Measurements from ENCODE around the gene AVPR1B. TPM values are rescaled to one million over a fixed set of nuclear protein-coding genes. Genes with fewer than 3 reads are reported as not detected.

The AVPR1B gene
- total and polyA plus RNA-seq, 11 donors = not detected

DNA sequence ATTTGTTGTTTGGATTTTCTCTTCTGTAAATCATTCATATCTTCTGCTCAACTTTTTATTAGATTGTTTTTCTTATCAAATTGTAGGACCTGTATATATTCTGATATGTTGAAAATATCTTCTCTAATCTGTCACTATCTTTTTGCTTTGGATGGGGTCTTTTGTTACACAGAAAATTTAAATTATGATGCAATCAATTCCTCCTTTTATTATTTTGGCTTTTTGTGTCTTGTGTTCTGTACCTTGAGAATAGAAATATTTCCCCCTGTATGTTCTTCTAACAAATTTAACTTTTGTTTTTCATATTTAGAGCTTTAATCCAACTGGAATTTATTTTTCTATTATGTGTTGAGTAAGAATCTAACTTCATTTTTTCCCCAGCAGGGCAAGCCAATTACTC lies 3.2 kb upstream of the AVPR1B start:
- H3K4me1 ChIP-seq = peaks cover 0 to 15% (median 9%) of the 10 kb centered on the region in 12 donors
- peaks cover 0 to 19% (median 0%) of the 10 kb centered on the region in 9 donors for H3K27me3 ChIP-seq
- DNase-seq = no peak
- no peak overlapping the region for H3K4me3 ChIP-seq
- H3K27ac ChIP-seq = no peak overlapping the region
- no peaks in the 10 kb centered on the region for H3K36me3 ChIP-seq
- intact Hi-C loops (cut with DNase I) = no loop called here
- peaks cover 0 to 25% (median 9%) of the 10 kb centered on the region in 12 donors for H3K9me3 ChIP-seq
- no peak for ATAC-seq
- TF ChIP-seq, protein P1, sequence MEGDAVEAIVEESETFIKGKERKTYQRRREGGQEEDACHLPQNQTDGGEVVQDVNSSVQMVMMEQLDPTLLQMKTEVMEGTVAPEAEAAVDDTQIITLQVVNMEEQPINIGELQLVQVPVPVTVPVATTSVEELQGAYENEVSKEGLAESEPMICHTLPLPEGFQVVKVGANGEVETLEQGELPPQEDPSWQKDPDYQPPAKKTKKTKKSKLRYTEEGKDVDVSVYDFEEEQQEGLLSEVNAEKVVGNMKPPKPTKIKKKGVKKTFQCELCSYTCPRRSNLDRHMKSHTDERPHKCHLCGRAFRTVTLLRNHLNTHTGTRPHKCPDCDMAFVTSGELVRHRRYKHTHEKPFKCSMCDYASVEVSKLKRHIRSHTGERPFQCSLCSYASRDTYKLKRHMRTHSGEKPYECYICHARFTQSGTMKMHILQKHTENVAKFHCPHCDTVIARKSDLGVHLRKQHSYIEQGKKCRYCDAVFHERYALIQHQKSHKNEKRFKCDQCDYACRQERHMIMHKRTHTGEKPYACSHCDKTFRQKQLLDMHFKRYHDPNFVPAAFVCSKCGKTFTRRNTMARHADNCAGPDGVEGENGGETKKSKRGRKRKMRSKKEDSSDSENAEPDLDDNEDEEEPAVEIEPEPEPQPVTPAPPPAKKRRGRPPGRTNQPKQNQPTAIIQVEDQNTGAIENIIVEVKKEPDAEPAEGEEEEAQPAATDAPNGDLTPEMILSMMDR (IDR thresholded peaks at IDR 0.05) = no peak
- no peak for TF ChIP-seq POLR2A (IDR thresholded peaks at IDR 0.05)

DNA sequence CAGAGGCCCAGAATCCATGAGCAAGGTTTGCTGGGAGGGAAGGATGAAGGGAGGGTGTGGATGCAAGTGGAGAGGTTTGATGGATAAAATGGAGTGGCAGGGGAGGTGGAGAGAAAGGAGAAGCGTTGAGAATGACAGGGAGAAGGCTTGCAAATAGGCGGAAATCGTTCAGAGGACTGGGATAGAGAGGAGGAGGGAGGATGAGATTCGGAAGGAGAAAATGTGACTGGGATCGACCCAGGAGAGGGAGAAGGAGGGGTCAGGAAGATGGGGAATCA lies 376 bp downstream of the AVPR1B start:
- ATAC-seq (peak in 1 of 4 donors; percentile 40), DNase-seq (no peak)
- Histone ChIP-seq H3K9me3 (peaks cover 0 to 17% (median 5%) of the 10 kb centered on the region in 12 donors), H3K4me1 (peaks cover 0 to 15% (median 7%) of the 10 kb centered on the region in 12 donors), H3K4me3 (peak overlapping the region in 11 of 12 donors; percentile 35 to 60 (median 51)), H3K36me3 (no peaks in the 10 kb centered on the region), H3K27ac (peak overlapping the region in 2 of 12 donors; percentile 33 to 56), H3K27me3 (peaks cover 0 to 19% (median 0%) of the 10 kb centered on the region in 9 donors)
- intact Hi-C loops (cut with DNase I) = loop anchor here in 1 of 10 donors (5.0 kb wide), 1 partner anchor 125 kb away; no protein-coding TSS in a partner anchor
- 20 to 27% (median 21%) methylated on average over 5 of the region's 5 CpGs for WGBS, 4 donors
- TF ChIP-seq, protein P1 (IDR thresholded peaks at IDR 0.05) = no peak
- no peak for TF ChIP-seq POLR2A (IDR thresholded peaks at IDR 0.05)

DNA sequence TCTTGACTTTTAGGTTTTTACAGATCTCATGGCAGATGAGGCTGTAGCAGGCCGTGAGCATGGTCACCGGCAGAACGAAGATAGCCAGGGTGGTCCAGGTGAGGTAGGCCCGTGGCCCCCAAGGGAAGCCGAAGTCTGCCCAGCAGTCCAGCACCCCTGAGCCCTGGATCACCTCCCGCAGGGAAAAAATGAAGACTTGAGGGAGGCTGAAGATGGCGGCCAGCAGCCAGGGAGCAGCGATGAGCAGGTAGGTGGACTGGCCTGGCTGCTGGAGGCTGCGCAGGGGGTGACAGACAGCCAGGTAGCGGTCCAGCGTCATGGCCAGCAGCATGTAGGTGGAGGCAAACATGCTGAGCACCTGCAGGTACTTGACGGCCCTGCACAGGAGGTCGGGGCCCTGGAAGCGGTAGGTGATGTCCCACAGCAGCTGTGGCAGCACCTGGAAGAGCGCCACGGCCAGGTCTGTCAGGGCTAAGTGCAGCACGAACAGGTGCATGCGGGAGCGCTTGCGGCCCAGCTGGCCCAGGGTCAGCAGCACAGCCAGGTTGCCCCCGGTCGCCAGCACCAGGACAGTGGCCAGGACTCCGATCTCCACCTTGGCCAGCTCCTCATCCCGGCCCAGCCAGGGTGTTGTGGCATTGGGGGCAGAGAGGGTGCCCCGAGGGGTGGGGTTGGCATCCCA lies 856 bp downstream of the AVPR1B start:
- no peak overlapping the region for H3K27ac ChIP-seq
- ATAC-seq (peak in 2 of 4 donors; percentile 6 to 13), DNase-seq (no peak)
- H3K36me3 ChIP-seq = no peaks in the 10 kb centered on the region
- intact Hi-C loops (cut with DNase I) = loop anchor here in 1 of 10 donors (5.0 kb wide), 1 partner anchor 124 kb away; no protein-coding TSS in a partner anchor
- H3K27me3 ChIP-seq = peaks cover 0 to 19% (median 0%) of the 10 kb centered on the region in 9 donors
- peaks cover 0 to 15% (median 7%) of the 10 kb centered on the region in 12 donors for H3K4me1 ChIP-seq
- 94 to 96% (median 95%) methylated on average over 20 to 25 of the region's 25 CpGs for WGBS, 4 donors
- H3K4me3 ChIP-seq = no peak overlapping the region
- TF ChIP-seq POLR2A (IDR thresholded peaks at IDR 0.05) = no peak
- TF ChIP-seq, protein P1 (IDR thresholded peaks at IDR 0.05) = no peak
- peaks cover 0 to 12% (median 1%) of the 10 kb centered on the region in 12 donors for H3K9me3 ChIP-seq

DNA sequence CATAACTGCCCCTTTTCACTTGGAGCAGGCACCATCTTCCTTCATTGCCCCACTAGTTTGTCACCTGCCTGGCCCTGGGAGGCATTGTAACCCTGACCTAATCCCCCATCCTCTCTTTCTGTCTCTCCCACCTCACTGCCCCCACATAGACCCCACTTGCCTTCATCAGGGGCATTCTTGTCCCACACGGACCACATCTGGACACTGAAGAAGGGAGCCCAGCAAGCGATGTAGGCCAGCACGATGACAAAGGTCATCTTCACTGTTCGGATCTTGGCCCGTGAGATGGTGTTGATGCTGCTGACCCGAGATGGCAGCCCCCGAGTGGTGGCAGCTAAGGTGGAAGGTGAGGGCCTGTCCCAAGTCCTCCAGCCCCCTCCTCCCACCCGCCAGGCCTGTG lies 1.4 kb downstream of the AVPR1B start:
- Histone ChIP-seq H3K9me3 (peaks cover 0 to 7% (median 0%) of the 10 kb centered on the region in 12 donors), H3K4me3 (no peak overlapping the region), H3K4me1 (peaks cover 0 to 15% (median 7%) of the 10 kb centered on the region in 12 donors), H3K27me3 (peaks cover 0 to 19% (median 0%) of the 10 kb centered on the region in 9 donors), H3K36me3 (no peaks in the 10 kb centered on the region), H3K27ac (no peak overlapping the region)
- WGBS, 4 donors = 96 to 98% (median 97%) methylated on average over 8 of the region's 8 CpGs
- DNase-seq = no peak
- intact Hi-C loops (cut with DNase I) = loop anchor here in 1 of 10 donors (5.0 kb wide), 1 partner anchor 123 kb away; no protein-coding TSS in a partner anchor
- no peak for TF ChIP-seq POLR2A (IDR thresholded peaks at IDR 0.05)
- TF ChIP-seq, protein P1 (IDR thresholded peaks at IDR 0.05) = no peak
- ATAC-seq = no peak

Data from heart left ventricle (tissue), 16 donors.